ENCODE data around the gene C5orf63. TPM values are rescaled to one million over a fixed set of nuclear protein-coding genes. Genes with fewer than 3 reads are reported as not detected.
A peak's percentile ranks its signal among the peaks of the same experiment; 100 is the strongest.

Gene C5orf63
- total and polyA plus RNA-seq, 9 of the 15 experiments (the other 6 are each of a cell fraction or from before 2014, with no cell fraction given): 1.8 to 24.6 (median 6.2) TPM

GRCh38 chr5:127030259-127031146 is 42.8 kb downstream of the C5orf63 start, which contains the start of gene MARCHF3 (continued):
- TF ChIP-seq KAT2B (IDR thresholded peaks at IDR 0.05; ENCODE audit: low read depth, low read length): no peak
- no peak for TF ChIP-seq HSF4 (CRISPR knock-in tag; IDR thresholded peaks at IDR 0.05; ENCODE audit: borderline replicate concordance)
- TF ChIP-seq EP400 (IDR thresholded peaks at IDR 0.05): peak; percentile 74; the same call in 1 of the 2 replicates
- peak; percentile 71; the same call in 1 of the 2 replicates for TF ChIP-seq ZNF224 (CRISPR knock-in tag; IDR thresholded peaks at IDR 0.05)
- no peak for TF ChIP-seq MCM5 (IDR thresholded peaks at IDR 0.05; ENCODE audit: low read depth)
- TF ChIP-seq TCFL5 (CRISPR knock-in tag; conservative IDR thresholded peaks at IDR 0.05): no peak
- peak in 1 of 2 experiments; percentile 69; a peak in 2 of 4 replicates for TF ChIP-seq HDAC1 (IDR thresholded peaks at IDR 0.05)
- peak; percentile 75 for TF ChIP-seq ZNF511 (CRISPR knock-in tag; IDR thresholded peaks at IDR 0.05)
- peak; percentile 46 to 57 (median 49); a peak in 5 of 6 replicates for TF ChIP-seq CTCF (IDR thresholded peaks at IDR 0.05 in 2 of 3, conservative IDR thresholded peaks at IDR 0.05 in 1 of 3; ENCODE audit: insufficient read depth in 2 of 3, low read depth in 1 of 3, low read length in 3 of 3)
- no peak for TF ChIP-seq HOXB6 (CRISPR knock-in tag; IDR thresholded peaks at IDR 0.05; ENCODE audit: borderline replicate concordance)
- TF ChIP-seq TBL1XR1 (IDR thresholded peaks at IDR 0.05; ENCODE audit: low read length in 2 of 2): no peak; a peak in 1 of 4 replicates
- TF ChIP-seq CEBPB (tag; IDR thresholded peaks at IDR 0.05): peak; percentile 84
- TF ChIP-seq KDM2B (CRISPR knock-in tag; IDR thresholded peaks at IDR 0.05): no peak
- TF ChIP-seq RBM25 (IDR thresholded peaks at IDR 0.05; ENCODE audit: low read depth, low read length, severe bottlenecking): peak; percentile 99
- no peak for TF ChIP-seq NR3C1 (CRISPR knock-in tag; IDR thresholded peaks at IDR 0.05)
- no peak for TF ChIP-seq USF1 (CRISPR knock-in tag; IDR thresholded peaks at IDR 0.05)
- TF ChIP-seq ZFPM2 (CRISPR knock-in tag; IDR thresholded peaks at IDR 0.05): no peak
- TF ChIP-seq TEAD1 (CRISPR knock-in tag; IDR thresholded peaks at IDR 0.05): peak in 1 of 2 experiments; percentile 2; a peak in 2 of 4 replicates
- no peak for TF ChIP-seq KLF16 (IDR thresholded peaks at IDR 0.05)
- TF ChIP-seq ZNF583 (CRISPR knock-in tag; IDR thresholded peaks at IDR 0.05): no peak
- TF ChIP-seq HNRNPL (IDR thresholded peaks at IDR 0.05; ENCODE audit: low read depth, low read length): peak; percentile 80; the same call in 1 of the 2 replicates
- no peak for TF ChIP-seq SREBF2 (CRISPR knock-in tag; IDR thresholded peaks at IDR 0.05)
- peak; percentile 88 for TF ChIP-seq POLR2AphosphoS5 (IDR thresholded peaks at IDR 0.05; ENCODE audit: control insufficient read depth, insufficient read depth, low read depth, low read length)
- peak; percentile 43; the same call in 1 of the 2 replicates for TF ChIP-seq RFX7 (CRISPR knock-in tag; IDR thresholded peaks at IDR 0.05)
- TF ChIP-seq ZC3H8 (IDR thresholded peaks at IDR 0.05): no peak
- peak; percentile 47 for TF ChIP-seq RNF2 (IDR thresholded peaks at IDR 0.05)
